ENCODE data around the gene CDK5R1.

Gene CDK5R1

DNA sequence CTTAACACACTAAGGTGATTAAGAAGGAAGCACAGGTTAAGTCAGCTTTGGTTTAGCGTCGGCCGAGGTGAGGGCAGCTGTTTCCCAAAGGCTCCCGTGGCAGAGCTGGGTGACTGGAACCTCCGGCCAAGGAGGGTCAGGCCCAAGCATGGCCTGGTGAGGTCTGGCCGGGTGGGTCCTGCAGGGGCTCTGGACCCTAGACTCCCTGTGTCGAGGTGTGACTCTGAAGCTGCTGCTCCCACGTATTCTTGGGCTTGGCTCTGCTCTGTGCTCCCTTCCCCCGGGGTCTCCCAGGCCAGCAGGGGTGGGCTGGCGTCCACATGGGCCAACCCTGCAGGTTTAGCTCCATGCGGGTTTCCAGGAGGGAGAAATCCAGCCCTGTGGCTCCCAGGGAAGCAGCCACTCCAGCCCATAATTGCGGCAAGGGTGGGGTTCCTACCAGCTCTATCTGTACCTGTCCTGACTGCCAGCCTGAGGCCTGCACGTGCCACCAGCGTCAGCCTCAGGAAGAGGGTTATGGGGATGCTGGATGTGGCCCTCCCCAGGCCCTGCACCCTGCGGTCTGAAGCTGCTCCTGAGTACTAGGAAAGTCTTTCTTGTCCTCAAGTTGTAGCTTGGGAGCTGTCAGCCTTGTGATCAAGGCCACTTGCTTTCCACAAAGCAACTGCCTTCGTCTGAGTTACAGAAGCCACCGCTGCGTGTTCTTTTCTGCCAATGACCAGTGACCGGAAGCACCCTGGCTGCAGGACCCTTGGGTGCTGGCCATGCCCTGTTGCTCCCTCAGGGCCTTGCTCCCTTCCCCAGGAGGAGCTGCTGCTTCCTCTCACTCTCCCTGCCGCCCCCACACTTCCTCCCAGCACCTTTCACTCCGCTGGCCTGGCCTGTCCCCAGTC lies 4.8 kb downstream of the CDK5R1 start:
- Histone ChIP-seq H3K36me3 (replicated peaks) (peaks cover 15% of the 10 kb centered on the region), H3K4me3 (no peak overlapping the region), H3K9me3 (no peaks in the 10 kb centered on the region), H3K27me3 (ENCODE audit: low read depth) (no peaks in the 10 kb centered on the region), H3K4me1 (peaks cover 2% of the 10 kb centered on the region; the same call in 1 of the 2 replicates)
- no peak for DNase-seq (ENCODE audit: low spot score in 2 of 2)
- in situ Hi-C loops (cut with MboI; ENCODE audit: low sequenced_read_pairs) = no loop called here

DNA sequence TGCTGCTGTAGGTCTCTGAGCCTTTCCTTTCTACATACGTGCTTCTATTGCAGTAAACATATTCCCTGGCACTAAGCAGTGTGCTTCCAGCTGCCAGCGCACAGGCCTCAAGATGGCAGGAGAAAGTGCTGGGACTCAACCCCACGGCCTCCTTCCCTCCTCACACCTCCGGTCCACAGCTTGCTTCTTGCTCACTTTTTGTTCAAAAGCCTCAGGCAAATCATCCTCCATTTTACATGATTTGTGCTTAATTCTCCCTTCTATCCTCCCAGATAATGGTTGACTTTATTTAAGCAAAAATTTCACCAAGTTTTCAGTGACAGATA lies 5.4 kb downstream of the CDK5R1 start:
- H3K4me3 ChIP-seq = no peak overlapping the region
- H3K9me3 ChIP-seq = no peaks in the 10 kb centered on the region
- no peaks in the 10 kb centered on the region for H3K27me3 ChIP-seq (ENCODE audit: low read depth)
- peaks cover 15% of the 10 kb centered on the region for H3K36me3 ChIP-seq (replicated peaks)
- in situ Hi-C loops (cut with MboI; ENCODE audit: low sequenced_read_pairs) = no loop called here
- H3K4me1 ChIP-seq = peaks cover 2% of the 10 kb centered on the region; the same call in 1 of the 2 replicates
- DNase-seq (ENCODE audit: low spot score in 2 of 2) = no peak

DNA sequence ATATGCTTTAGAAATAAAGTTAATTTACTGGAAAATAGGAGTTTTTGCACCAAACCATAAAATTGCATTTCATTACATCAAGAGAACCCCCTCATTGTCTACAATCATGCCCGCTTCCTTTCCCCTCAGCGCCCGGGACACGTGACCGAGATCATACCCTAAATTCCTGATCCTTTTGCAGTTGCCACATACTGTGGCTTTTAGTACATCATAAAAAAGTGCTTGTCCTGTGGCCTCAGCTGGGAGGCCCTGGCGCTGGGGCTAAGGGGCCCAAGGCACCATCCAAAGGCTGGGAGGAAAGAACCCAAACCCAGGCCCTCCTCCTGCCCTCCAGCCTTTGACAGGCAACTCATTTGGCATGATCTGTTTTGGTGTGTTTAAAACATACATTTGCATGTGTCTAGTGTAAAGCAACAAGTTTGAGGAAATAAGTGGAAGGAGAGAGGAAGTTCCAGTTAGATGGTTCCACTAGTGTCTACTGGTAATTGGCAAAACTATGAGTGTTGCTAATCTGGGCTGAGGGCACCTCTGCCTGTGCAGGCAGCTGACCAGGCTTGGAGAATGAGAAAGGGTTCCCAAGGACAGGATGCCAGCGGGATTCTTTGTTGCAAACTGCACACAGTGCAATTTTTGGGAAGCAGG lies 6.0 kb downstream of the CDK5R1 start:
- Histone ChIP-seq H3K4me1 (peaks cover 1% of the 10 kb centered on the region; the same call in 1 of the 2 replicates), H3K9me3 (no peaks in the 10 kb centered on the region), H3K27me3 (ENCODE audit: low read depth) (no peaks in the 10 kb centered on the region), H3K4me3 (no peak overlapping the region), H3K36me3 (replicated peaks) (peaks cover 15% of the 10 kb centered on the region)
- in situ Hi-C loops (cut with MboI; ENCODE audit: low sequenced_read_pairs) = no loop called here
- no peak for DNase-seq (ENCODE audit: low spot score in 2 of 2)

DNA sequence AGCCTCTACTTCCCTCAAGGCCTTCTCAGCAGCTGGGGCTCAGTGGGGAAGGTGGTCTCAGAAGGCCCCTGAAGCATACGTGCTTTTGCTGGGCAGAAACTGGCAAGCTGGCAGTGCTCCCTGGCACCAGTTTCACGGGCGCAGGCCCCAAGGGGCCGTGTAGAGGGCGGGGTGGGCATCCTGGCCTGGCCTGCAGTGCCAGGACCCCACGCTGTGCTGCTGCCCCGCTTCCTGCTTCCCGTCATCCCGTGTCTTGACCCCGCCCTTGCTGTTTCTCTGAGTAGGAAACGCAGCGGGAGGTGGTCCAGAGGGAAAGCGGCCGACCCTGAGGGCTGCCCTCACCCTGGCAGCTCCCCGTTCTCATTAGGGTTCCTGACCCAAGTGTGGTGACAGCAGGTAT lies 6.8 kb downstream of the CDK5R1 start:
- Histone ChIP-seq H3K36me3 (replicated peaks) (peaks cover 9% of the 10 kb centered on the region), H3K27me3 (ENCODE audit: low read depth) (no peaks in the 10 kb centered on the region), H3K4me1 (no peaks in the 10 kb centered on the region; the same call in 1 of the 2 replicates), H3K9me3 (no peaks in the 10 kb centered on the region), H3K4me3 (no peak overlapping the region)
- DNase-seq (ENCODE audit: low spot score in 2 of 2) = no peak
- in situ Hi-C loops (cut with MboI; ENCODE audit: low sequenced_read_pairs) = no loop called here

DNA sequence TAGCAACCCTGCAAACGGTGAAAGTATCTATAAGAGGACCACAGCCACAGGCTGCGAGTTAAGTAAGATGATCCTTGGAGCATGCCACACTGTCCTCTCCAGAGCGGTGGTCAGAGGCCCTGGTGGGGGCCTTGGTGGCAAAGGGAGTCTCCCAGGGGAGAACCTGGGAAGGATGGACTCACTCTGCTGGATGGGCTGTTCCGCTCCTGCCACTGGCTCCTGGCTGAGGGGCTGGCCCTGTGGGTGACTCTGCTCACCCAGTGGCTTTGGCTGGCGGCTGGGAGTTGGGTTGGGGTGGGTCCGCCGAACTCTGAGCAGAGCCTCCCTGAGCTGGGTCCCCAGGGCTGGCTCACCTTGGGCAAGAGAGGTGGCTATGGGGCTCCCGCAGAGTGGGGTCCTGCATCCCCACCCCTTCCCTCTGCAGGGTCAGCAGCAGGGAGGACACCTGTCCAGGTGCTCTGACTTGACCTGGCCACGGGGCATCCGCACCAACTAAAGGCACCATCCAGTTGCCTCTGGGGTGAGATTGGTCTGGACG lies 7.3 kb downstream of the CDK5R1 start:
- no peaks in the 10 kb centered on the region; the same call in 1 of the 2 replicates for H3K4me1 ChIP-seq
- no peaks in the 10 kb centered on the region for H3K9me3 ChIP-seq
- in situ Hi-C loops (cut with MboI; ENCODE audit: low sequenced_read_pairs) = no loop called here
- no peaks in the 10 kb centered on the region for H3K27me3 ChIP-seq (ENCODE audit: low read depth)
- H3K4me3 ChIP-seq = no peak overlapping the region
- peaks cover 4% of the 10 kb centered on the region for H3K36me3 ChIP-seq (replicated peaks)
- DNase-seq (ENCODE audit: low spot score in 2 of 2) = no peak

DNA sequence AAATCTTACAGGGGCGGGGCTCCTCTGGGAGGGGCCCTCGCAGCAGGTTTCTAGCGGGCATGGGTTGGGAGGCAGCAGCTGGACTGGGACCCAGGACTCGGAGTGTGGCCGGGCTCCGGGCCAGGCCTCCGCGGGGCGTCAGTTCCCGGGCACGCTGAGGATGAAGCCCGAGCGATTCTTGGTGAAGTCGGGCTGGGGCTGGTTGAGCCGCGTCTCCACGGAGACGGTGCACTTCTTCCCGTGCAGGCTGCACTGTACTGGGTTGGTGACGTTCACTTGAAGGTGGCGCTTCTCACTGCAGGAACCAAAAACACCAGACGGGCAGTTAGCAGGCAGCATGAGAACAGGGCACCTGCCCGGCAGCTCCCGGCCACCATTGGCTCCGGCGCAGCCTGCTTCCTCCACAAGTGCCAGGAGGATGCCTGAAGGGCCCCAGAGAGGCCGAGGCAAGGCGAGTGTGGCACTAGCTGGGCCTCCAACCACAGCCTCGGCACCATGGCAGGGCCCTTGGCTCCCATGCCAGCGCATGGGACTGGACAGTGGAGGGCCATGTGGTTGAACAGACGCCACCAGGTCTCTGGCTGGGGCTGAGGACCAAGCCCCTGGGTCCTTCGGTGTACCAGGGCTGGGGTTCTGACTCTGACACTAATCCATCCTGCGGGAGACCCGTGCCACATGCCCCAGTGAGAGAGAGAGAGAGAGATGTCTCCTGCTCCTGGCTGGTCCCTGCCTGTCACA lies 8.0 kb downstream of the CDK5R1 start:
- no peaks in the 10 kb centered on the region for H3K9me3 ChIP-seq
- no peak for DNase-seq (ENCODE audit: low spot score in 2 of 2)
- in situ Hi-C loops (cut with MboI; ENCODE audit: low sequenced_read_pairs) = no loop called here
- no peak overlapping the region for H3K4me3 ChIP-seq
- H3K4me1 ChIP-seq = no peaks in the 10 kb centered on the region; the same call in 1 of the 2 replicates
- no peaks in the 10 kb centered on the region for H3K27me3 ChIP-seq (ENCODE audit: low read depth)
- H3K36me3 ChIP-seq (replicated peaks) = no peaks in the 10 kb centered on the region

DNA sequence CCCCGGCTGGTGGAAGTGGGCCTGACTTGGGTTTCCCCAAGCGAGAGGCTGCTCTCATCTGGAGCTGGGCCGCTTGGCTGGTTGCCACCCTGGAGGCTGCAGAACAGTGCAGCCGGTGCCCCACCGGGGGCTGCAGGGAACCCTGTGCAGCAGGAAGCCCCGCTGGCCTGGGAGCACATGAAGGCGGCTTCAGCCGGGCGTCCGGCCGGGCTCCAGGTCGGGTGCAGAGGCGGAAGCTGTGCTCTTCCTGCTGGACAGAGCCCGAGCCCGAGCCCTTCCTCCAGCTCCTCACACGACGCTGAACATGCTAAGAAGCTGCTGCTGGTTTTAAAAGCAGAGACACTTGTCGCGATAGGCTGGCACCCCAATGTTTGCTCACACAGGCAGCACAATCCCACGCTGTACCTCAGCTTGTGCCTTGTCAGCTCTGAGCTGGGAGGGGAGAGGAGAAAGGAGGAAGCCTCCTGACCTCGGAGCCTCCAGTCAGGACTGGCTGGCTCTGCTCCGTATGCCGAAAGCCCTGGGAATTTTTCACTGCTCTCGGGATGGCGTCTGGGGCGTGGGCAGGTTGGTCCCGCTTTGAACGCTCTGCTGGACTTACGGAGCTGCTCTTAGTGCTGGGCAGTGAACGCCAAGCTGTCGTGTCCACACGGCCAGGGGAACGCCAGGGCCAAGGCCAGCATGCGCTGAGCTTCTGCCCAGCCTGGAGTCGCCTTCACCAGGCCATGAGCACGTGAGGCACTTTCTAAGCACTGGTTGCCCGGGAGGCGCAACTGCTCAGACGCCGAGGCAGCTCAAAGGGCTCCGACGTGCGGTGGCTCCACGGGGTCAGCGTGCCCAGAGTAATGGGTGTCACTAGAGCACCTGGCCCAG lies 8.8 kb downstream of the CDK5R1 start:
- H3K36me3 ChIP-seq (replicated peaks) = no peaks in the 10 kb centered on the region
- H3K9me3 ChIP-seq = no peaks in the 10 kb centered on the region
- in situ Hi-C loops (cut with MboI; ENCODE audit: low sequenced_read_pairs) = no loop called here
- no peaks in the 10 kb centered on the region for H3K27me3 ChIP-seq (ENCODE audit: low read depth)
- no peak for DNase-seq (ENCODE audit: low spot score in 2 of 2)
- H3K4me3 ChIP-seq = no peak overlapping the region
- H3K4me1 ChIP-seq = no peaks in the 10 kb centered on the region

DNA sequence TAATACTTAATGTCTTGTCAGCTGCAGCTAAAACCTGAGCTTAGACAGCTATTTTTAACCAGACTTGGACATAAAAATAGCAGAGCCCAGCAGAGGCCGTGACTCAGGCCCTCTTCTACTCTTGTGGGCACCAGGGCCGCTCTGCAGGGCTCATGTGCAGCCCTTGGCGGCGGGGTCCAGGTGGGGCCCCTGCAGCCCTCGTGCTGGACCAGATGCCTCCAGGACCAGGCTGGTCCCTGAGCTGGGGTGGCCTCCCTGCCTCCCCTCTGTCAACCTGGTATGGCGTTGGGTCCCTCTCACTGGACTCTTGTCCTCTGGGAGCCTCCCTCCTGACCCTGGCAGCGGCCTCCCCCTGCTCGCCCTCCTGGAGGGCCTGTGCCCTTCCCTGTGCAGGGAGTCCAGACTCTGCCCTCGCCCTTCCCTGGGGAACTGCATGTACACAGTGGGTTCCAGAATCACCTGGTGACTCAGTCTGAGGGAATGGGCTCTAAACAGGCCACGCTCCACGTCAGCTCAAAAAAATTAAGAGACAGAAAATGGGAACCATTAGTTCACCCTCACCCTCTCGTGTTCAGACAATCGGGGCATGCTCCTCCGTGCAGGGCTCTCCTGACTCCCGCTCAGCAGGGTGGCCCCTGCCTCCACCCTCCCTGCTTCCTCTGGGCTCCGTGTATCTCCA lies 9.7 kb downstream of the CDK5R1 start:
- Histone ChIP-seq H3K4me1 (no peaks in the 10 kb centered on the region), H3K9me3 (no peaks in the 10 kb centered on the region), H3K27me3 (ENCODE audit: low read depth) (no peaks in the 10 kb centered on the region), H3K4me3 (no peak overlapping the region), H3K36me3 (replicated peaks) (no peaks in the 10 kb centered on the region)
- DNase-seq (ENCODE audit: low spot score in 2 of 2) = no peak
- in situ Hi-C loops (cut with MboI; ENCODE audit: low sequenced_read_pairs) = no loop called here

DNA sequence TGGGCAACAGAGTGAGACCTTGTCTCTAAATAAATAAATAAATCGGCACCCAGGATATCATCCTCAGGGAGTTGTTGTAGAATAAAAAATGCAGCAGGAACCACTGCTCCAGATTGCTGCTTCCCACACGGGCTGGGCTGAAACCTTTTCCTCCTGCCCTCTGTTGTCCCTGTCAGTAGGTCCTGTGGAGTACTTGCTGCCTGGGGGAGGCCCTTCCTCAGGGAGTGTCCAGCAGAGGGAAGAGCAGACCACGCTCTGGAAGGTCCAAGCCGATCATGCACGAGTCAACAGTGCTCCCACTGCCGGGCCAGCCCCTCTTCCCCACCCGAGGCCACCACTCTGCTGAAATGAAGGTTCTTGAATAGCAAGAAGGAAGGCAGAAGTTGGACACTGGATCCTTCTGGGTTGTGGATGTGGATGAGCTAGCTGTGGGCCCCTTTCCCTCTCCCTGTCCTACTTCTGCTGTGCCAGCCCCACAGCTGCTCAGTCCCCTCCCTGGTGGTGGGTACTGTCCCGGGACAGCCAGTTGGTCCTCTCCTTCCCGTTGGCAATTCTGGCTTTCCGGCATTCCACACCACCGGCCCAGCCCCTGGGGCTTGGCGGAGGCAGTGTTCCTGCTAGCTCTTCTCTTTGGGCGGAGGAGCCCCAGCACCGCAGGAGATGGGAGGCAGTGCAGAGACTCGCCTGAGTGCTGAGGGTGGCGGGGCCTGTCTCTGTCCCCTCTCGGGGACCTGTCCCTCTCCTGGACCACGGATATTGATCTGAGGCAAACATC lies 10.8 kb downstream of the CDK5R1 start:
- DNase-seq (ENCODE audit: low spot score in 2 of 2) = no peak
- H3K36me3 ChIP-seq (replicated peaks) = no peaks in the 10 kb centered on the region
- no peaks in the 10 kb centered on the region for H3K9me3 ChIP-seq
- H3K27me3 ChIP-seq (ENCODE audit: low read depth) = no peaks in the 10 kb centered on the region
- no peaks in the 10 kb centered on the region for H3K4me1 ChIP-seq
- in situ Hi-C loops (cut with MboI; ENCODE audit: low sequenced_read_pairs) = no loop called here
- no peak overlapping the region for H3K4me3 ChIP-seq

DNA sequence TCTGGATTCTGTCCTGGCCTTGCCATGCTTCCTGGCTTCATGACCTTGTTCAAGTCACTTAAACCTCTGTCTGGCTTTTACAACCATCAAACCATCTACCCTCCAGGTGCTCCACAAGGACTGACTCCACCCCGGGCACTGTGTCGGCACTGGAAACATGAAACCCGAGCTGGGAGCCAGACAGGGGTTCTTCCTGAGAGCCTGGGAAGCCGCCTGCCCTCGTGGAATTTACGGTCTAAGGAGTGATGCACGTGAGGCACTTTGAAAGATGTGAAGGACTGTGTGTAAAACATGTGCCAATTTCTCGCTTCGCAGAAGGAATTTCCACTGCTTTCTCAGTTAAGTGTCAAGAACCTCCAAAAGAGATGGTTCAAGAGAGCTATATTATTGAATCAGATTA lies 11.6 kb downstream of the CDK5R1 start:
- no peak overlapping the region for H3K4me3 ChIP-seq
- H3K36me3 ChIP-seq (replicated peaks) = no peaks in the 10 kb centered on the region
- H3K9me3 ChIP-seq = no peaks in the 10 kb centered on the region
- DNase-seq (ENCODE audit: low spot score in 2 of 2) = no peak
- H3K27me3 ChIP-seq (ENCODE audit: low read depth) = no peaks in the 10 kb centered on the region
- in situ Hi-C loops (cut with MboI; ENCODE audit: low sequenced_read_pairs) = no loop called here
- no peaks in the 10 kb centered on the region for H3K4me1 ChIP-seq

DNA sequence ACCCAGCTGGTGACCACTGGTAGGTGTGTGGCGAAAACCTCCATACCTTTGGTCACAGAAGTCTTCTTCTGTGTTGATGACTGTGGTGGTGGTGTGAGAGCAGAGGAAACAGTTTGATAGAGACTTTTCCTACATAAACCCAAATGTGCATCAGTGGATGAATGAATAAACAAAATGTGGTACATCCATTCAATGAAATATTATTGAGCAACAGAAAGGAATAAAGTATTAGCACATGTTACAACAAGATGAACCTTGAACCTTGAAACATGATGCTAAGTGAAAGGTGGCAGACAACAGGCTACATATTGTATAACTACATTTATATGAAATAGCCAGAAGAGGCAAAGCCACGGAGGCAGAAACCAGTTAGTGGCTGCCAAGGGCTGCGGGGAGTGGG lies 15.2 kb downstream of the CDK5R1 start:
- Histone ChIP-seq H3K4me3 (no peak overlapping the region), H3K4me1 (no peaks in the 10 kb centered on the region), H3K27me3 (ENCODE audit: low read depth) (no peaks in the 10 kb centered on the region), H3K9me3 (no peaks in the 10 kb centered on the region), H3K36me3 (replicated peaks) (no peaks in the 10 kb centered on the region)
- no peak for DNase-seq (ENCODE audit: low spot score in 2 of 2)
- in situ Hi-C loops (cut with MboI; ENCODE audit: low sequenced_read_pairs) = no loop called here

DNA sequence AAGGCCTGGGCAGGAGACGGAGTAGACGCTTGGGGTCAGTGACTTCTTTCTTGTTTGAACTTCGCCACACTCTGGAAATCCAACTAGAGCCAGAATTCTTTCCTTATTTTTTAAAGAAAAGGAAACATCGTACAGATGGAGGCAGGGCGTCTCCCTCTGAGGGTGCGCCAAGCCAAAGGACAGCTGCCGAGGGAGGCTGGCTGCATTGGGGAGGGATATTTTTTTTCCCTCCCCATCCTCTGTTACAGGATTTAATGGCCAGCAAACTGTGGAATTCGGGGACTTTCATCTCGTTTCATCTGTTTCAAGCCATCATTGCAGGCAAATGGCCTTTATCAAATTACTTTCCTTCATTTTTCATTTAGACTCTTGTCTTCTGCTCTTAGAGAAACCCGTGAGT lies 15.9 kb downstream of the CDK5R1 start:
- DNase-seq (ENCODE audit: low spot score in 2 of 2) = no peak
- Histone ChIP-seq H3K36me3 (replicated peaks) (no peaks in the 10 kb centered on the region), H3K4me3 (no peak overlapping the region), H3K9me3 (no peaks in the 10 kb centered on the region), H3K27me3 (ENCODE audit: low read depth) (no peaks in the 10 kb centered on the region), H3K4me1 (no peaks in the 10 kb centered on the region)
- in situ Hi-C loops (cut with MboI; ENCODE audit: low sequenced_read_pairs) = no loop called here
